HG03175 (cell line): ENCODE results near the gene TKTL2.
A peak's percentile ranks its signal among the peaks of the same experiment; 100 is the strongest.

Source experiments
- ATAC-seq: cut with Tn5 transposase; IDR thresholded peaks from one replicate; pipeline ENCODE4 v1.9.1; 2021; ENCODE audit warnings: mild to moderate bottlenecking, moderate library complexity; ENCODE audit not compliant: unreplicated experiment

TKTL2 gene, protein sequence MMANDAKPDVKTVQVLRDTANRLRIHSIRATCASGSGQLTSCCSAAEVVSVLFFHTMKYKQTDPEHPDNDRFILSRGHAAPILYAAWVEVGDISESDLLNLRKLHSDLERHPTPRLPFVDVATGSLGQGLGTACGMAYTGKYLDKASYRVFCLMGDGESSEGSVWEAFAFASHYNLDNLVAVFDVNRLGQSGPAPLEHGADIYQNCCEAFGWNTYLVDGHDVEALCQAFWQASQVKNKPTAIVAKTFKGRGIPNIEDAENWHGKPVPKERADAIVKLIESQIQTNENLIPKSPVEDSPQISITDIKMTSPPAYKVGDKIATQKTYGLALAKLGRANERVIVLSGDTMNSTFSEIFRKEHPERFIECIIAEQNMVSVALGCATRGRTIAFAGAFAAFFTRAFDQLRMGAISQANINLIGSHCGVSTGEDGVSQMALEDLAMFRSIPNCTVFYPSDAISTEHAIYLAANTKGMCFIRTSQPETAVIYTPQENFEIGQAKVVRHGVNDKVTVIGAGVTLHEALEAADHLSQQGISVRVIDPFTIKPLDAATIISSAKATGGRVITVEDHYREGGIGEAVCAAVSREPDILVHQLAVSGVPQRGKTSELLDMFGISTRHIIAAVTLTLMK

DNA sequence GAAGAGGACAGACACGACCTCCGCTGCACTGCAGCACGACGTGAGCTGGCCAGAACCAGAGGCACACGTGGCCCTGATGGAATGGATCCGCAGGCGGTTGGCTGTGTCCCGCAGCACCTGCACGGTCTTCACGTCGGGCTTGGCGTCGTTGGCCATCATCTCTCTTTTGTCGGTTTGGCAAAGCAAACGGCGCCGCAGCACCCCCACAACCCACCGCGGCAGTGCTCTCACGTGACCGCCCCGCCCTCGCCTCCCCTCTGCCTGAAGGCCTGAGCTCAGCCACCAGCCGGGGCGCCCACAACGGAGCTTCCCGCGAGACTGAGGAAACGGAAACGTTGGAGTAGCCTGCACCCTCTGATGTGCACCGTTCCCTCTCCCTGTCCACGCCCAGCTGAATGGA, at the start of gene TKTL2:
TKTL2 (minus strand) TSS at position 179 of the 400 bp plus-strand sequence; CDS start at position 159, 20 bp downstream.
- no peak for ATAC-seq

DNA sequence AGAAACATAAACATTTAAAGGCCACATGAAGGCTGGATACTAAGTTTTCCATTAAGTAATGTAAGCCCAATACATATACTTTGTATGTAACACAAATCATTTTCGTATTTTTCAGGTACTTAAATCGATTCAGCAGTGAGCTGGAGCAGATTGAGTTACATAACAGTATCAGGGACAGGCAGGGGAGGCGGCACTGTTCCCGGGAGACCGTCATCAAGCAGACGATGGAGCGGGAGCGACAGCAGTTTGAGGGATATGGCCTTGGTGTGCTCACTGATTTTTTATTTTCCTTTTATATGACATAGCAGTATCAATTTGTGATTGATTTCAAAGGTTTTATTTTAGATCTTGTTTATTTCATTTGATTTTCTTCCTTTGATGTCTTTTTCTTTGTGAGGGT, 41.6 kb upstream of the TKTL2 start:
- no peak for ATAC-seq

DNA sequence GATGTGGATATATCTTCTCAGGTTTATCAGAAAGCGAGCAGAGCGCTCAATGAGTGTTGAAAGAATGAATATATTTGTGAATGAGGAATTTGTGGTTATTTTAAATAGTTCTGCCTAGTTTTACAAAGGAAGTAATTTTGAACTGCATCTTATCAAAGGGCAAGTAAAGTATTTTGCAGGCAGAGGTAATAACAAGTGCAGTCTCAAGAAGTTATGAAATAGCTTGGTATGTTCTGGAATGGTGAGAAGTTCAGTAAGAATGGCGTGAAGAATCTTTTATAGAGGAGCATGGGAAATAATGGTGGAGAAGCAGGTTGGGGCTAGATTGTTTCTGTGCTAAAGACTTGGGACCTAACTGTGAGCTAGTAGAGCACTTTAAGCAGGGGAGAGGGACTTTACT, 31.8 kb upstream of the TKTL2 start:
- ATAC-seq = no peak

DNA sequence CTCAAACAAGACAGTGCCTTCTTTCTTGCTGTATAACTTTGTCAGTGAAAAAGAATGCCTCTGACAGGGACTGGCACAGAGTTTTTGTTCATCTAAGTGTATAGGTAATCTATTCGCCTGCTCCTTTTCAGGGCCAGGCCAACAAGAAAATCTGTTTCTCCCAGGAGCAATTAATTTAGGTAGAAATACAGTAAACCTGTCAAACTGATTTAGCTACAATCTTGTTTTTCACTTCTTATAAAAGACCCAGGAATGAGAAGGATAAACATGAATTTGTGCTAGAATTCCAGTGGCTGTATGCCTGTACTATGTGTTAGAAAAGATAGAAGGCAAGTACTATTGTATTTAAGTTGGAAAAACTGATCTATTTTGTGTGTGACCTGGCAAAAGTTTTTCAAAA, 27.0 kb upstream of the TKTL2 start:
- no peak for ATAC-seq

DNA sequence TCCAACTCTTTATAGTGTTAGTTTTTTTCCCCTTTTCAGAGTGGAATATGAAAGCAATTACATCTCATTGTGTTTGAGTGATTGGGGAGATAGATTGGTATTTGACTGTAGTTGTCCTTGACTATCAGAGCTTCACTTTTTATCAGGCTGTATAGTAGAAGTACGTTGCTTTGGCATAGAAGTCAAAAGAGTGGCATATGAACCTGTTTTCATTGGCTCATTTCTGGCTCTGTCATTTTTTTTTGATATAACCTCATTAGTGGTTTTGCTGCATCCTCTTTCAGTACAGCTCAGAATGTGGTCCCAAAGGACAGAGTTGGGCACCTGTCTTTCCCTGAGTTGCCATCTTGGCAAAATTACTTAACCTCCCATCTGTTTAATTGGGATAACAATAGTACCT, 22.3 kb upstream of the TKTL2 start:
- peak; percentile 33 for ATAC-seq

DNA sequence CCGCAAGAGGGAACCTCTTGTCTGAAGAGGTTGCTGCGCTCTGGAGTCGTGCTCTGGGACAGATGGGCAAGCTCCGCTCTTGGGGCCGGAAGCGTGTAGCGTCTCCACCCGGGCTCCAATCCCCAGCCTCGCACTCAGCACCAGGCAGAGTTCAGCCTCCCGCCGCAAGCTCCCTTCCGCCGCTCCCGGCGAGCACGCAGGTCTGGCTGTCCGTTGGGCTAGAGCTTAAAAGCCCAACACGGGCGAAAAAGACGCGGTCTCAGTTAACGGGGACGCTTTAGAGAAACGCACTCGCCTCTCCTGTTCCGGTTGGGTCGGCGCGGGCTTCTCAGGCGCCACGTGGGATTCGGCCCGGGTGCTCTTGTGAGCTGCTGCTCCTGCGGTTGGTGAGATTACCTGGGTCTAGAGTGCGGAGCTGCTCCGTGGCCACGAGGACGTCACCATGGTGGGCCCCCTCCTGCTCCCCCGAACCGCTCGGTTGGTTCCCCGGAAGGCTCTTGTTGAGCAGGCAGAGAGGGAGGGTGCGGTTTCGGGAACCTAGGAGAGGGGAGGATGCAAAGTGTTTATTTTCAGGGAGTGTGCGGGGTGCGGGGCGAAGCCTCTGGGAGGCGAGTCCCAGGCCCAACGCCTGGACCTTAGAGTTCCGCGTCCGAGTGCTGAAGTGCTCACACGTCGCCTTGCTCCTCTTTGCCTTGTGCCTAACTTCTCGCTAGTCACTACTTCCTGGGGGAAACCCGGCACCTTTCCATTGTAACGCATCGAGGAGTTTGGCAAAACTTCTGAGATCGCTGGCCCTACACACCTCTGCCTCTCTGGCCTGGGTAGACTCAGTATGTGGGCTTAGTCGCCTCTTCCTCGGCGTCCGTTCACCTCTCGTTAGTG, 21.0 kb upstream of the TKTL2 start, which contains the start of gene TMA16:
TMA16 (plus strand) TSS at position 331 of the 882 bp plus-strand sequence; CDS start at position 443, 112 bp downstream.
- ATAC-seq = peak; percentile 77

DNA sequence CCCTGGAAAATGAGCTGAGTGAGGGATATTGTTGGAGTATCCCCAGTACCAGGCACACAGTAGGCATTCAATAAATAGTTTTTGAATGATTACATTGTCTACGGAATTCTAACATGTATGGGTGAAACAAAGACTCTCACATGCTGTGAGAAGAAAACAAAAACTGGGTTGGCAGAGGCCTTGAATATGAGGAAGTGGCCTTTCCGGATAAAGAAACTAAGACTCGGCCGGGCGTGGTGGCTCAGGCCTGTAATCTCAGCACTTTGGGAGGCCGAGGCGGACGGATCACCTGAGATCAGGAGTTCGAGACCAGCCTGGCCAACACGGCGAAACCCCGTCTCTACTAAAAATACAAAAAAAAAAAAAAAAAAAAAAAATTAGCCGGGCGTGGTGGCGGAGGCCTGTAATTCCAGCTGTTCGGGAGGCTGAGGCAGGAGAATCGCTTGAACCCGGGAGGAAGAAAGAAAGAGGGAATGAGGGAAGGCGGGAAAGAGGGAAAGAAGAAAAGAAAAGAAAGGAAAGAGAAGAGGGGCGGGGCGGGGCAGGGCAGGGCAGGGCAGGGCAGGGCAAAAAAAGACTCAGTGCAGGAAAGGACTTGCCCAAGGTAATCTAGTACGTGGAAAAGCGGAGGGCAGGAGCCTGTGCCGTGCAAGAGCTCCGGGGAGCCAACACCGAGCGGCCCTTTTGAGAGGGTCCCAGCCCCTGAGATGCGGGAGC, 20.2 kb upstream of the TKTL2 start:
- peak; percentile 30 for ATAC-seq

DNA sequence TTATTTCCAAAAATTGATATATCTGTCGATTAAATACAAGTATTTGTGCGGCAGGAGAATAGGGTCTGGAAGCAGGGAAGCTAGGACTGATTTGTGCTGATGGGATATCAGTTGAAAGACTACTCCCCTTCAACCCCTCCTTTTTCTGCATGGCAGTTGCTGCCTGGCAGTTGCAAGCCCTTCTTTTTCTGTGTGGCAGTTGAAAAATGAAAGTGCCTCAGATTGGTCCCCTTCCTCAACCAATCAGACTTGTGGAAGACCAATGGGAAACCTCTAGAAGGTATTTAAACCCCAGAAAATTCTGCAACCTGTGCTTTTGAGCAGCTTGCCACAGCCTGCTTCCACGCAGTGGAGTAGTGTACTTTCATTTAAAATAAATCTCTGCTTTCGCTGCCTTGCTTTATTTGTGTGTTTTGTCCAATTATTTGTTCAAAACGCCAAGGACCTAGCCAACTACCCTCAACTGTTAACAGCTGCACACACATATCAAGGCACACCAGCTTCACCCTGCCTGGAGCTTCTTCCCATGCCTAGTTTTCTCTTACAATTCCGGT, 19.5 kb upstream of the TKTL2 start:
- ATAC-seq = no peak

DNA sequence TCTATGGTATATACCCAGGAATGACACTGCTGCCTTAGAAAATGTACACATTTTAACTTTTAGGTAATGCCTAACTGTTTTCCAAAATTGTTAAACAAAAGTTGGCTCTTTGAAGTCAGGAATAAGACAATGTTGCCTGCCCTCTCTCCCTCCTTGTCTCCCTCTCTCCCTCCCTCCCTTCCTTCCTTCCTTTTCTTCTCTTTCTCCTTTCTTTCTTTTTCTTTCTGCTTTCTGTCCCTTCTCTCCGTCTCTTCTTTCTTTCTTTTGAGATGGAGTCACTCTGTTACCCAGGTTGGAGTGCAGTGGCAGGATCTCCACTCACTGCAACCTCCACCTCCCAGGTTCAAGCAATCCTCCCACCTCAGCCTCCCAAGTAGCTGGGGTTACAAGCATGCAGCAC, 16.4 kb upstream of the TKTL2 start:
- no peak for ATAC-seq

DNA sequence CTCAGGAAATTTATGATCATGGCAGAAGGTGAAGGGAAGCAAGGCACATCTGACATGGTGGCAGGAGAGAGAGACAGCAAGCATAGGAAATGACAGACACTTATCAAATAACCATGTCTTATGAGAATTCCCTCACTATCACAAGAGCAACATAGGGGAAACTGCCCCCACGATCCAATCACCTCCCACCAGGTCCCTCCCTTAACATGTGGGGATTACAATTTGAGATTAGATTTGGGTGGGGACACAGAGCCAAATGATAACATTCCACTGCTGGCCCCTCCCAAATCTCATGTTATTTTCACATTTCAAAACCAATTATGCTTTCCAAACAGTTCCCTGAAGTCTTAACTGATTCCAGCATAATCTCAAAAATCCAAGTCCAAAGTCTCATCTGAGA, 12.8 kb upstream of the TKTL2 start:
- no peak for ATAC-seq

DNA sequence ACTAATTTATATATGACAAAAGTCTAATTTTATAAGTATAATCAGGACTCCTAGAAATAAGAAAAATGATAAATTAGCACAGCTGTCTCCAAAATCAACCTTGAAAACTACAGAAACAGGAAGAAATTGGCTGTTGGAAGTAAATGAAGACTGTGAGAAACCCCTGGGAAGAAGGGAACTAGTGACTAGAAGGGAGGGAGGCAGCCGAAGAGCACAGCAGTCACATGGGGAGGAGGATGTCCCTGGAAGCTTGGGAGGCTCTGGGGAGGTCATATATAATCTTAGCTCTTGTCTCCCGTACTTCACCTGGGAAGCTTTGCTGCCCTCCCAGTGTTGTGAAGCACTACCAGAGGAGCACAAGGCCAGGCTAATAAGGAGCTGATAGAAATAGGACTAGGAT, 12.0 kb upstream of the TKTL2 start:
- no peak for ATAC-seq

DNA sequence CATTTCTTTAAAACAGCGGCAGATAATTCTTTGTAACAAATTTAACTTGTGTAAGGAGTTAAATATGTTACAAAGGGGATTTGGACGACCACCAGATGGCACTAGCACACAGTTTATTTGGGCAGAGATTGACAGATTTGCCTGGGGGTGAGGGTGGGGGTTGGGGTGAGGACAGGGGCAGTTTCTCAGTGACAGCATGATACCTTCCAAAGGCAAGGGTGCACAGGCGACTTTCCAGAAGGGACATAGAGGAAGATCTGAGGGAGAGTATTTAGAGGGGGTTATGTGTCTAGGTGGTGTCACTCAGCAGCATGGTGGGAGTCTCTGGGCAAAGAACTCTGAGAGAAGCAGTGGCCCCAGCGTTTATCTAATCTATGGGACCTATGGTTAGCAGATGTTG, 11.4 kb upstream of the TKTL2 start:
- ATAC-seq = peak; percentile 42

DNA sequence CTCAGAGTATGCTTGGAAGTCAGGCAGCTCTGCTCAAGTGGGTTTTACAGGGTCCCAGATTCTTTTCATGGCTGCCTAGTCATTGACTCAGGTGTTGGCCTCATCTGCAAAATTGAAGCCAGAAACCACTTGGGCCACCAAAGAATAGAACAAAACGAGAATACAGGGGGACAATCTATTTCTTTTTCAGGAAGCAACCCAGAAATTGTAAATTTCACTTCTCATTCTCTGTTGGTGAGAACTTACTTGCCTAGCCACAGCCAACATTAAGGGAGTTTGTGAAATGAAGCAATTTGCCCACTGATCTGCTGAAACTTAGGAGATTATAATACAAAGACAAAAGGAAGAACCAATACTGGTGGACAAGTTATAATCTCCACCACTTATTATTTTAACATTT, 8.6 kb upstream of the TKTL2 start:
- ATAC-seq = peak; percentile 67

DNA sequence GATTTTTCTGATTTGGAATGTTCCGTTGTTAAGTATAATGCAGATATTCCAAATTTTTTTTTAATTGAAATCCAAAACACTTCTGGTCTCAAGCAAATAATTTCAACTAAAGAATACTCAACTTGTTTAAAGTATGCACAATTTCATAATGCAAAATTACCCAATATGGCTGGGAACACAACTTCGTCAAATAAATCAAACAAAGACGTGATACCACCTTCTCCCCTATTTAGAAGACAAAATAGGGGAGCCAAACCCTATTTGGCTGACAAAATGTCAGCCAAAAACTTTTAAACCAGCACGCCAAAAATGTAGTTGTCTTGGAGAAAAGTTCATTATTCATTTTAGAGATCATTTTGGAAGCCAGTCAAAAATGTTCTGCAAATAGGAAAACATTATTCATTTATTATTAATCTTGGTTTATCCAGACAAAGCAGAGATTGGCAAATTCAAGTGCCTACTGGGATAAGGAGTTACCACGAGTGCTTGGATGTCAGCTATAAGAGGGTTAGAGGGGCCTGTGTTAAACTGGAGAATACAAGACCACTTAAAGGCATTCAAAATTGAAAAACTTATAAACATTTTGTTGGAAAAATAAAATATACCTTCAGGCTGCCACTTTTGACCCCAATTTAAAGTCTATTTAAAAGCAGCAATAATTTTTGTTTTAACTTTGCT, 3.3 kb upstream of the TKTL2 start:
- ATAC-seq = no peak

DNA sequence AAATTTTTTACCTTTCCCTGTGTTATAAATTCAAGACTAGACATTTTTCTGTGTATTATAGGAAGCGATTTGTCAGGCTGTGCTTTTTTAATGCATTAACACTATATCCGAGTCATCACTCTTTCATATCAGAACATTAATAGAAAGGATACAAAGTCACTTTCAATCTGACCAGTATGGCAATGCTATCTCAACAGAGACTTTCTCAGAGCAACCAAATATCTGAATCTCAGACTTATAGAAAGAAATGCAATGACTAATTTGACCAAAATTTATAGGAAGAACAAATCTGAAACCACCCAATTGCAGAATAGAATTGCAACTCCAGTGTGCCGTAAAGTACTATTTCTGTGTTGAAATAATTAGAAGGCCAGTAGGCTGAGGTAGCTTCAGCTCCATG, 473 bp upstream of the TKTL2 start:
- no peak for ATAC-seq

DNA sequence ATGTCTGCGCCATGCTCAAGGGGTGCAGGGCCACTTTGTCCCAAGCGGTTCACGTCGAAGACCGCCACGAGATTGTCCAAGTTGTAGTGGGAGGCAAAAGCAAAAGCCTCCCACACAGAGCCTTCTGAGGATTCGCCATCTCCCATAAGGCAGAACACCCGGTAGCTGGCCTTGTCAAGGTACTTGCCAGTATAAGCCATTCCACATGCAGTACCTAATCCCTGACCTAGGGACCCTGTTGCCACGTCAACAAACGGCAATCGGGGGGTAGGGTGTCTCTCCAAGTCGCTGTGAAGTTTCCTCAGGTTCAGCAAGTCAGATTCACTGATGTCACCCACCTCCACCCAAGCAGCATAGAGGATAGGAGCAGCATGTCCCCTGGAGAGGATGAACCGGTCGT, 424 bp downstream of the TKTL2 start:
- ATAC-seq = no peak

DNA sequence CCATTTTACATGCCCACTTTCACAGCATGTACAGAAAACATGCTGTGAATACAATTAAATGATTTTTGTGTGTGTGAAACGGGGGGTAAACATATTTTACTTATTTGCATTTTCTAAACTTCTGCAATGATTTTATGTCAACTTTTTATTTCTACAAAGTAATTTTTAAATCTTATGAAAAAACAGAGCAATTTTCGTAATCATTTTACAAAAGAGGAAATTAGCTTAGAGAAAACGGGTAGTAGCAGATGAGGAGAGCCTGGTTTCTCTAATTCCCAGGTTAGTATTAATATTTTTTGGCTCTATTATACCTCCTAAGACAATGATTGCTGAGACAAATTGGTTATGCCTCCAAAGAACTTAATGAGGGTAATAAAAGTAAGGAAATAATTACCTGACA, 3.2 kb downstream of the TKTL2 start:
- ATAC-seq = no peak

DNA sequence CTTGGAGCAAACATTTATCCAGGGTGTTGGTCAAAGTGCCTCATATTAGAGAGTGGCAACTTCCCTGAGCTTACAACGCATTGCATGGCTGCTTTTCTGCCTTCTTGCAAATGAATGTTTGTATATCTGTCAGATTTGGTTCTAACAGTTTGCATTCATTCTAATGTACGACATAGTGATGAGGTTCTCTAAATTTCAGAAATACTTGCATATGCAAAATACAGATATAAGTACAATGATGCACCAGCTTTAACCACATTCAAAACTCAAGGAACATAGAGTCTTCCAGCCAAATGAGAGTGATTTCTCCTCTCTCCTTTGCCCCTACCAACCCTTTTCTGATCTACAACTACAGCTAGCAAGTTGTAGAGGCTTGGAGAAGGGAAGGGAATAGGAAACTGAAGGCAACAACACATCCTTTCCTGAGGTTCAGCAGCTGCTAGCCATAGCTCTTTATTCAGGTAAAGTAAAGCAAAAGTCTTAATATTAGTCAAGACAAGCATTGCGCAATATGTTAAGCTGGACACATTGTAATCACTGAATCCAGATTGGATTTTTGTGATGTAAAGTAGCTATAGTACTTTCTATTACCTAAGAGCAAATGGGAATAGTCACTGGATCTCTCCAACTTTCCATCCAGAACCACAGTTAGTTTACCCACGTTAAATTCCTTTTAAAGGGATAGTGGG, 6.3 kb downstream of the TKTL2 start:
- ATAC-seq = no peak

DNA sequence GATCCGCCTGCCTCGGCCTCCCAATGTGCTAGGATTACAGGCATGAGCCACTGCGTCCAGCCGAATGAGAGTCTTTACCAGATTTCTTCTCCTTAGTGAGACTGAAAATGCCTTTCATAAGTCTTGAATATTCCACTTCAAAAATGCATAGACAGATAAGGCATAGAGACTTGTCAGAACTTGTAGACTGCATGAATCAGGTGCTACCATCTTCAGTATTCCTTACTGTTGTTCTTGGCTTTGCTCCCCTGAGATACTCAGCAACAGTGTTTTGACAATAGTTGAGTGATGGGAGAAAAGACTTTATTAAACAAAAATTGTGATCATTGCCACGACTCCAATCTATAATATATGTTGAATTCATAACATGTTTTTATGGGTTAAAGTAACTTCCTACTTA, 11.0 kb downstream of the TKTL2 start:
- ATAC-seq = no peak
